NT2/D1 (cell line): ENCODE results near the gene RPS6KA4.
"Not testable (repeated sequence)": the region's sequence is repeated elsewhere in the genome, so short reads cannot be mapped to it uniquely, and the experiment has no call there.

Source experiments
- DNase-seq: peaks from one replicate; pipeline ENCODE4 v3.0.0-alpha.2; 2011; ENCODE audit warnings: low read depth, low spot score
- H3K27me3 ChIP-seq: 2 replicates; pipeline ENCODE4 v1.6.0; 2011; ENCODE audit warnings: mild to moderate bottlenecking; ENCODE audit not compliant: insufficient read length, insufficient read depth
- H3K36me3 ChIP-seq: 2 replicates; pipeline ENCODE4 v1.6.1; 2011; ENCODE audit warnings: mild to moderate bottlenecking, low read length, mixed read lengths; ENCODE audit not compliant: insufficient read depth, insufficient read length
- H3K4me1 ChIP-seq: 2 replicates; pipeline ENCODE4 v1.5.1; 2011; ENCODE audit not compliant: insufficient read depth, insufficient read length
- H3K4me3 ChIP-seq: 2 replicates; pipeline ENCODE4 v1.5.1; 2011; ENCODE audit warnings: low read depth; ENCODE audit not compliant: insufficient read length
- H3K9ac ChIP-seq: 2 replicates; pipeline ENCODE4 v1.6.0; 2011; ENCODE audit warnings: low read depth; ENCODE audit not compliant: insufficient read length
- H3K9me3 ChIP-seq: 2 replicates; pipeline ENCODE4 v1.5.1; 2011; ENCODE audit warnings: mild to moderate bottlenecking, low read length; ENCODE audit not compliant: insufficient read depth
- SUZ12 ChIP-seq: IDR thresholded peaks from 2 replicates; pipeline ENCODE4 v1.6.1; 2011; ENCODE audit not compliant: insufficient read length, insufficient read depth; ENCODE audit errors: extremely low read depth
- YY1 ChIP-seq: IDR thresholded peaks from 2 replicates; pipeline ENCODE4 v1.6.1; 2011; ENCODE audit not compliant: insufficient read length, insufficient read depth
- ZNF274 ChIP-seq: IDR thresholded peaks from 2 replicates; pipeline ENCODE4 v1.6.1; 2011; ENCODE audit warnings: mild to moderate bottlenecking, low read depth, low read length

Gene RPS6KA4

GRCh38 chr11:64358907-64359711 lies at the start of gene RPS6KA4:
Gene RPS6KA4 (plus strand): TSS chr11:64359162. CDS start chr11:64359236, 74 bp downstream.
- DNase-seq, result no peak
- H3K27me3 ChIP-seq, result no peaks in the 10 kb centered on the region
- H3K4me3 ChIP-seq, result peak within 1 kb of the TSS; percentile 95
- no peak for TF ChIP-seq SUZ12
- no peak for TF ChIP-seq ZNF274
- no peak for TF ChIP-seq YY1
- peaks cover 43% of the 10 kb centered on the region for H3K36me3 ChIP-seq
- no peaks in the 10 kb centered on the region for H3K9me3 ChIP-seq
- peak within 1 kb of the TSS; percentile 94 for H3K9ac ChIP-seq
- peaks cover 47% of the 10 kb centered on the region for H3K4me1 ChIP-seq

- DNase-seq, result no peak
These were observed 46.0 kb upstream of the RPS6KA4 start for GRCh38 chr11:64312947-64313346.

GRCh38 chr11:64313491-64314145 lies 45.3 kb upstream of the RPS6KA4 start:
- Histone ChIP-seq H3K36me3 (peaks cover 51% of the 10 kb centered on the region), H3K9me3 (no peaks in the 10 kb centered on the region), H3K4me3 (no peak overlapping the region), H3K27me3 (no peaks in the 10 kb centered on the region), H3K9ac (no peak overlapping the region), H3K4me1 (peaks cover 6% of the 10 kb centered on the region)
- no peak for DNase-seq
- TF ChIP-seq YY1, result no peak
- TF ChIP-seq SUZ12, result no peak
- TF ChIP-seq ZNF274, result no peak

More at GRCh38 chr11:64312947-64313346, 46.0 kb upstream of the RPS6KA4 start:
- Histone ChIP-seq H3K36me3 (peaks cover 52% of the 10 kb centered on the region), H3K4me3 (no peak overlapping the region), H3K4me1 (peaks cover 6% of the 10 kb centered on the region), H3K9ac (no peak overlapping the region), H3K27me3 (no peaks in the 10 kb centered on the region), H3K9me3 (no peaks in the 10 kb centered on the region)
- no peak for TF ChIP-seq SUZ12
- no peak for TF ChIP-seq ZNF274
- no peak for TF ChIP-seq YY1

GRCh38 chr11:64314146-64314804 lies 44.7 kb upstream of the RPS6KA4 start:
- Histone ChIP-seq H3K9me3 (no peaks in the 10 kb centered on the region), H3K4me3 (no peak overlapping the region), H3K27me3 (no peaks in the 10 kb centered on the region), H3K9ac (no peak overlapping the region), H3K4me1 (peaks cover 8% of the 10 kb centered on the region), H3K36me3 (peaks cover 53% of the 10 kb centered on the region)
- TF ChIP-seq ZNF274 (no peak), SUZ12 (no peak), YY1 (no peak)
- no peak for DNase-seq

- Histone ChIP-seq H3K9ac (no peak overlapping the region), H3K4me3 (no peak overlapping the region), H3K27me3 (no peaks in the 10 kb centered on the region), H3K9me3 (no peaks in the 10 kb centered on the region), H3K36me3 (peaks cover 60% of the 10 kb centered on the region), H3K4me1 (peaks cover 13% of the 10 kb centered on the region)
- DNase-seq, result no peak
- TF ChIP-seq SUZ12 (no peak), ZNF274 (no peak), YY1 (no peak)
These were observed 44.0 kb upstream of the RPS6KA4 start for GRCh38 chr11:64314805-64315561.

- H3K4me3 ChIP-seq, result peak overlapping the region; percentile 94
- peaks cover 13% of the 10 kb centered on the region for H3K4me1 ChIP-seq
- H3K9ac ChIP-seq, result peak overlapping the region; percentile 71
- not testable (repeated sequence) for H3K9me3 ChIP-seq, DNase-seq, H3K27me3 ChIP-seq
- H3K36me3 ChIP-seq, result peaks cover 65% of the 10 kb centered on the region
These were observed 43.1 kb upstream of the RPS6KA4 start for GRCh38 chr11:64315667-64316526.
